SK-N-DZ (cell line): ENCODE results near the gene MBNL3.
"Not testable (repeated sequence)": the region's sequence is repeated elsewhere in the genome, so short reads cannot be mapped to it uniquely, and the experiment has no call there.

Experiments used
- DNase-seq: peaks from one replicate; pipeline ENCODE4 v3.0.0-alpha.2; 2015; ENCODE audit warnings: low spot score

Gene MBNL3

GRCh38 chrX:132375941-132376340 is 112.9 kb downstream of the MBNL3 start:
- DNase-seq = no peak

GRCh38 chrX:132373610-132374009 is 115.2 kb downstream of the MBNL3 start:
- no peak for DNase-seq

GRCh38 chrX:132369617-132370326 is 119.1 kb downstream of the MBNL3 start:
- DNase-seq = no peak

GRCh38 chrX:132367984-132368383 is 120.9 kb downstream of the MBNL3 start:
- no peak for DNase-seq

- no peak for DNase-seq
These were observed 121.5 kb downstream of the MBNL3 start for GRCh38 chrX:132367314-132367713.

- no peak for DNase-seq
These were observed 123.3 kb downstream of the MBNL3 start for GRCh38 chrX:132365490-132365889.

GRCh38 chrX:132364313-132364712 is 124.5 kb downstream of the MBNL3 start:
- no peak for DNase-seq

GRCh38 chrX:132353430-132353829 is 135.4 kb downstream of the MBNL3 start:
- no peak for DNase-seq

GRCh38 chrX:132336172-132336571 is 152.7 kb downstream of the MBNL3 start:
- DNase-seq = no peak

- DNase-seq = no peak
These were observed 155.5 kb downstream of the MBNL3 start for GRCh38 chrX:132333351-132333750.

- DNase-seq = no peak
These were observed 157.3 kb downstream of the MBNL3 start for GRCh38 chrX:132331532-132331931.

- no peak for DNase-seq
These were observed 157.8 kb downstream of the MBNL3 start for GRCh38 chrX:132331000-132331399.

- DNase-seq = no peak
These were observed 158.6 kb downstream of the MBNL3 start for GRCh38 chrX:132330156-132330729.

GRCh38 chrX:132326960-132327359 is 161.9 kb downstream of the MBNL3 start:
- not testable (repeated sequence) for DNase-seq
